GM12878 (cell line): ENCODE measurements around the gene SLC24A4. TPM values are rescaled to one million over a fixed set of nuclear protein-coding genes. Genes with fewer than 3 reads are reported as not detected.
"Not testable (repeated sequence)": the region's sequence is repeated elsewhere in the genome, so short reads cannot be mapped to it uniquely, and the experiment has no call there.

Experiments used
- ATAC-seq: fragments of 200-7000 bp; cut with Tn5 transposase; 3 replicates; pipeline ENCODE4 v1.9.1; 2020; ENCODE audit warnings: mild to moderate bottlenecking, moderate library complexity
- BruUV-seq: library from RNA; stranded (reverse); fragments of 400-500 nt; replicated peaks from 2 replicates; lab custom pipeline; 2021; lab: Mats Ljungman, UMichigan
- CTCF ChIA-PET: fragments of 300-600 bp; sonication (Branson Sonifier 250); formaldehyde crosslinking; extraction: SDS; loops from one replicate; lab custom pipeline; 2021; ENCODE audit warnings: inconsistent platforms; lab: Yijun Ruan, JAX
- POLR2A ChIA-PET: fragments of 350-600 bp; formaldehyde crosslinking; extraction: SDS; loops from one replicate; lab custom pipeline; 2021; ENCODE audit warnings: inconsistent platforms; lab: Charles Lee
- RAD21 ChIA-PET: fragments of 300-600 bp; sonication (Branson Sonifier 250); formaldehyde crosslinking; loops from one replicate; lab custom pipeline; 2023; ENCODE audit warnings: antibody characterized with exemption; ENCODE audit not compliant: unreplicated experiment; lab: Charles Lee
- SMC1A ChIA-PET: fragments of 300-600 bp; sonication (Branson Sonifier 250); formaldehyde crosslinking; loops from one replicate; lab custom pipeline; 2023; ENCODE audit not compliant: unreplicated experiment, uncharacterized antibody; lab: Charles Lee
- DNase-seq: peaks from one replicate; pipeline ENCODE4 v3.0.0-alpha.2; 2011; ENCODE audit warnings: low read depth, low spot score
- FAIRE-seq: peaks from 3 replicates; lab custom pipeline; 2011; peaks lifted over from hg19 to GRCh38; lab: Jason Lieb, UNC
- H2AFZ ChIP-seq: 2 replicates; pipeline ENCODE4 v1.6.0; 2011; ENCODE audit warnings: low read depth, low read length, control low read depth; ENCODE audit not compliant: control insufficient read depth
- H3K27ac ChIP-seq: 2 replicates; pipeline ENCODE4 v1.5.1; 2011; ENCODE audit warnings: control low read depth; ENCODE audit not compliant: control insufficient read depth, insufficient read depth
- H3K27me3 ChIP-seq, 2 experiments: replicated peaks in 1 of 2; 2 replicates each; pipeline versions ENCODE4 v1.6.0 to v1.6.1; 2011; ENCODE audit warnings: low read length in 1 of 2; ENCODE audit not compliant: control insufficient read depth in 2 of 2, insufficient read depth in 2 of 2
- H3K36me3 ChIP-seq, 2 experiments: 2 replicates each; pipeline ENCODE4 v1.5.1; 2011; ENCODE audit warnings: low read length in 1 of 2; ENCODE audit not compliant: control insufficient read depth in 2 of 2, insufficient read depth in 2 of 2
- H3K4me1 ChIP-seq: 2 replicates; pipeline ENCODE4 v1.6.1; 2011; ENCODE audit warnings: mild to moderate bottlenecking, low read length, moderate library complexity, mixed read lengths; ENCODE audit not compliant: control insufficient read depth, insufficient read depth
- H3K4me2 ChIP-seq: 2 replicates; pipeline ENCODE4 v1.6.0; 2011; ENCODE audit warnings: control low read depth; ENCODE audit not compliant: control insufficient read depth, insufficient read depth
- H3K4me3 ChIP-seq: fragments of 200-600 bp; sonication (generic); 2 replicates; pipeline ENCODE4 v1.5.1; 2016
- H3K79me2 ChIP-seq: 2 replicates; pipeline ENCODE4 v1.6.0; 2011; ENCODE audit warnings: low read length; ENCODE audit not compliant: control insufficient read depth, insufficient read depth
- H3K9ac ChIP-seq: 2 replicates; pipeline ENCODE4 v1.8.0; 2011; ENCODE audit warnings: low read length, control low read depth, mixed read lengths; ENCODE audit not compliant: control insufficient read depth, insufficient read depth
- H3K9me3 ChIP-seq: replicated peaks from 3 replicates; pipeline ENCODE4 v1.5.1; 2011; ENCODE audit warnings: mild to moderate bottlenecking, low read length; ENCODE audit not compliant: control insufficient read depth, insufficient read depth
- H4K20me1 ChIP-seq: 2 replicates; pipeline ENCODE4 v1.6.0; 2011; ENCODE audit not compliant: control insufficient read depth, insufficient read depth
- BMI1 ChIP-seq: fragments of 450-650 bp; IDR thresholded peaks from 2 replicates; pipeline ENCODE4 v1.6.1; 2016; ENCODE audit warnings: mild to moderate bottlenecking, moderate library complexity, borderline replicate concordance
- CEBPB ChIP-seq, 2 experiments: fragments of 150-350 bp in 1 of 2; IDR thresholded peaks; 2 replicates each; pipeline ENCODE4 v1.6.1; 2012 to 2014; ENCODE audit warnings: low read depth in 2 of 2, low read length in 2 of 2, borderline replicate concordance in 1 of 2, inconsistent platforms in 1 of 2
- GATAD2B ChIP-seq: fragments of 450-650 bp; conservative IDR thresholded peaks from 2 replicates; pipeline ENCODE4 v1.6.1; 2017; ENCODE audit warnings: low read depth, mild to moderate bottlenecking, moderate library complexity
- IKZF2 ChIP-seq, 2 experiments: fragments of 450-650 bp; IDR thresholded peaks; 2 replicates each; pipeline ENCODE4 v1.6.1; 2017; ENCODE audit warnings: mild to moderate bottlenecking in 2 of 2, moderate library complexity in 2 of 2
- JUNB ChIP-seq: IDR thresholded peaks from 2 replicates; pipeline ENCODE4 v1.6.1; 2016; ENCODE audit warnings: antibody characterized with exemption, mild to moderate bottlenecking
- NFIC ChIP-seq: IDR thresholded peaks from 2 replicates; pipeline ENCODE4 v1.6.1; 2012; ENCODE audit warnings: low read depth, mild to moderate bottlenecking, inconsistent platforms, low read length, moderate library complexity
- POLR2A ChIP-seq: IDR thresholded peaks from 2 replicates; pipeline ENCODE4 v1.6.1; 2011; ENCODE audit warnings: low read depth, mild to moderate bottlenecking, low read length
- SMARCA5 ChIP-seq: fragments of 450-650 bp; IDR thresholded peaks from 2 replicates; pipeline ENCODE4 v1.6.1; 2017; ENCODE audit warnings: mild to moderate bottlenecking
- SREBF2 ChIP-seq: IDR thresholded peaks from 2 replicates; pipeline ENCODE4 v1.6.1; 2012; ENCODE audit warnings: mild to moderate bottlenecking, low read length
- STAT1 ChIP-seq: fragments of 450-650 bp; conservative IDR thresholded peaks from 2 replicates; pipeline ENCODE4 v1.6.1; 2014; ENCODE audit warnings: antibody characterized with exemption, mild to moderate bottlenecking
- SUPT20H ChIP-seq: IDR thresholded peaks from 2 replicates; pipeline ENCODE4 v1.6.1; 2011; ENCODE audit warnings: low read depth, mild to moderate bottlenecking, low read length, moderate library complexity, borderline replicate concordance; ENCODE audit not compliant: control insufficient read depth
- TAF1 ChIP-seq: IDR thresholded peaks from 2 replicates; pipeline ENCODE4 v1.6.1; 2011; ENCODE audit warnings: mild to moderate bottlenecking, low read depth, low read length, borderline replicate concordance
- ZBED1 ChIP-seq: IDR thresholded peaks from 2 replicates; pipeline ENCODE4 v1.6.1; 2016; ENCODE audit warnings: borderline replicate concordance
- ZNF384 ChIP-seq: IDR thresholded peaks from 2 replicates; pipeline ENCODE4 v1.6.1; 2012; ENCODE audit warnings: low read depth, mild to moderate bottlenecking, low read length, improper control_type of control experiment, borderline replicate concordance
- WGBS: methylation state at CpG from one replicate; pipeline ENCODE4 v1.1.6; 2016; ENCODE audit warnings: low lambda C conversion rate; ENCODE audit not compliant: insufficient replicate concordance, insufficient coverage; ENCODE audit errors: missing lambda C conversion rate; 5-methylcytosine and 5-hydroxymethylcytosine counted together
- in situ Hi-C: fragments of 300-500 bp; cut with MboI; formaldehyde crosslinking; loops from 9 replicates; pipeline ENCODE4 v1.14.3; 2018; ENCODE audit warnings: mixed read lengths
- intact Hi-C: fragments of 100-400 bp; cut with micrococcal nuclease; formaldehyde crosslinking; loops from one replicate; pipeline ENCODE4 v1.14.2; 2022; ENCODE audit not compliant: unreplicated experiment
- polyA plus RNA-seq, 11 experiments: library from polyadenylated mRNA; depleted of rRNA in 4 of 11; unstranded in 6 of 11; stranded (reverse) in 5 of 11; fragments of >200 nt; fragmentation: Nextera tagmentation in 4 of 11; fragmentation: Illumina TruSeq in 1 of 11; extraction: Ambion mirVana in 4 of 11; extraction: Trizol in 1 of 11; gene quantifications; 1 replicate in 1 of 11; 2 replicates in 10 of 11; pipeline versions ENCODE4 v1.2.1 to v1.2.3, GENCODE V29; 2011 to 2016; ENCODE audit warnings: inconsistent platforms in 2 of 11, missing spikeins in 2 of 11, low read depth in 1 of 11
- total RNA-seq, 4 experiments: library from RNA; depleted of rRNA in 3 of 4; stranded (reverse); fragments of >200 nt in 3 of 4; fragmentation: Illumina TruSeq in 1 of 4; extraction: Trizol in 1 of 4; gene quantifications; 2 replicates each; pipeline versions ENCODE4 v1.2.1 to v1.2.3, GENCODE V29; 2013 to 2021
- TF ChIP-seq, protein P1 (sequence below): fragments of 450-650 bp; formaldehyde crosslinking; IDR thresholded peaks from 2 replicates; pipeline ENCODE4 v1.4.0; 2022; ENCODE audit warnings: mild to moderate bottlenecking, moderate library complexity
- TF ChIP-seq, protein P2 (sequence below): IDR thresholded peaks from 2 replicates; pipeline ENCODE4 v1.6.1; 2012; ENCODE audit warnings: low read depth, low read length, improper control_type of control experiment

SLC24A4 gene
- total and polyA plus RNA-seq, 10 of the 15 experiments (the other 5 are each of a cell fraction or from before 2014, with no cell fraction given) = under 0.01 to 0.46 (median 0.04) TPM; not detected in 5

DNA sequence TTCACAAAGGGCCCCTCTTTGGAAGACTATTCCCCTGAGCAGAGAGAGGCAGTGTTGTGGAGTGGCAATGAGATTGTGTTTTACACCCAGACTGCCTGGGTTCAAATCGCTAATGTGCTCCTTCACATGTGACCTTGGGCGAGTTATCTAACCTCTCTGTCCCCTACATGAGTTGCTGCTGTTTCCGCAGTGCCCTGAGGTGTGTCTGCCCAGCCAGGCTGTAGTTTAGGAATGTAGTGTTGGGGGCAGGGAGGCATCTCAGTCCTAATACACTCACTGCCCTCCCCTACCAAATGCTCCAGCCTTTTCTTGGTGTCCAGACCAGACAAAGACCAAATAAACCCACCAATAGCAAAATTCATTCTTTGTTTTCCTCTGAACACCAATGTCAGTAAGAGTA lies 78.6 kb downstream of the SLC24A4 start:
- no peak for ATAC-seq
- no peak for DNase-seq
- ChIA-PET RAD21 (no interaction called here), CTCF (no interaction called here), SMC1A (no interaction called here), POLR2A (no interaction called here)
- FAIRE-seq = no peak
- peaks cover 22% of the 10 kb centered on the region for H3K4me1 ChIP-seq
- H3K79me2 ChIP-seq = no peaks in the 10 kb centered on the region
- H3K36me3 ChIP-seq = no peaks in the 10 kb centered on the region
- H4K20me1 ChIP-seq = no peaks in the 10 kb centered on the region
- intact Hi-C loops = no loop called here
- peak overlapping the region; percentile 53; the same call in 1 of the 2 replicates for H3K27ac ChIP-seq
- in situ Hi-C loops = no loop called here
- 82% methylated on average over 3 of the region's 3 CpGs for WGBS
- H3K4me3 ChIP-seq = no peak overlapping the region
- no peaks in the 10 kb centered on the region for H3K27me3 ChIP-seq
- no peak overlapping the region for H3K4me2 ChIP-seq
- BruUV-seq = no TSS peak
- no peak overlapping the region for H3K9ac ChIP-seq
- H2AFZ ChIP-seq = no peak overlapping the region
- TF ChIP-seq SREBF2 = no peak
- no peak for TF ChIP-seq ZNF384
- no peak for TF ChIP-seq IKZF2 (IDR thresholded peaks at IDR 0.05)
- no peak for TF ChIP-seq SMARCA5
- TF ChIP-seq GATAD2B = no peak
- TF ChIP-seq BMI1 = no peak
- TF ChIP-seq POLR2A = no peak
- no peak for TF ChIP-seq TAF1
- no peak for TF ChIP-seq CEBPB (IDR thresholded peaks at IDR 0.05; ENCODE audit: borderline replicate concordance in 1 of 2, low read depth in 2 of 2, low read length in 2 of 2)
- TF ChIP-seq ZBED1 = no peak
- no peak for TF ChIP-seq STAT1
- no peak for TF ChIP-seq JUNB
- no peak for TF ChIP-seq SUPT20H
- TF ChIP-seq, protein P1, sequence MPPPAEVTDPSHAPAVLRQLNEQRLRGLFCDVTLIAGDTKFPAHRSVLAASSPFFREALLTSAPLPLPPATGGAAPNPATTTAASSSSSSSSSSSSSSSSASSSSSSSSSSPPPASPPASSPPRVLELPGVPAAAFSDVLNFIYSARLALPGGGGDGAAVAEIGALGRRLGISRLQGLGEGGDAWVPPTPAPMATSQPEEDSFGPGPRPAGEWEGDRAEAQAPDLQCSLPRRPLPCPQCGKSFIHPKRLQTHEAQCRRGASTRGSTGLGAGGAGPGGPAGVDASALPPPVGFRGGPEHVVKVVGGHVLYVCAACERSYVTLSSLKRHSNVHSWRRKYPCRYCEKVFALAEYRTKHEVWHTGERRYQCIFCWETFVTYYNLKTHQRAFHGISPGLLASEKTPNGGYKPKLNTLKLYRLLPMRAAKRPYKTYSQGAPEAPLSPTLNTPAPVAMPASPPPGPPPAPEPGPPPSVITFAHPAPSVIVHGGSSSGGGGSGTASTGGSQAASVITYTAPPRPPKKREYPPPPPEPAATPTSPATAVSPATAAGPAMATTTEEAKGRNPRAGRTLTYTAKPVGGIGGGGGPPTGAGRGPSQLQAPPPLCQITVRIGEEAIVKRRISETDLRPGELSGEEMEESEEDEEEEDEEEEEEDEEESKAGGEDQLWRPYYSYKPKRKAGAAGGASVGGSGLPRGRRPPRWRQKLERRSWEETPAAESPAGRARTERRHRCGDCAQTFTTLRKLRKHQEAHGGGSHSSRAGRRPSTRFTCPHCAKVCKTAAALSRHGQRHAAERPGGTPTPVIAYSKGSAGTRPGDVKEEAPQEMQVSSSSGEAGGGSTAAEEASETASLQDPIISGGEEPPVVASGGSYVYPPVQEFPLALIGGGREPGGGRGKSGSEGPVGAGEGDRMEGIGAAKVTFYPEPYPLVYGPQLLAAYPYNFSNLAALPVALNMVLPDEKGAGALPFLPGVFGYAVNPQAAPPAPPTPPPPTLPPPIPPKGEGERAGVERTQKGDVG (CRISPR knock-in tag) = no peak
- no peak for TF ChIP-seq NFIC
- TF ChIP-seq, protein P2, sequence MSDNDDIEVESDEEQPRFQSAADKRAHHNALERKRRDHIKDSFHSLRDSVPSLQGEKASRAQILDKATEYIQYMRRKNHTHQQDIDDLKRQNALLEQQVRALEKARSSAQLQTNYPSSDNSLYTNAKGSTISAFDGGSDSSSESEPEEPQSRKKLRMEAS = no peak
- H3K9me3 ChIP-seq = peaks cover 13% of the 10 kb centered on the region; the same call in 2 of the 3 replicates

DNA sequence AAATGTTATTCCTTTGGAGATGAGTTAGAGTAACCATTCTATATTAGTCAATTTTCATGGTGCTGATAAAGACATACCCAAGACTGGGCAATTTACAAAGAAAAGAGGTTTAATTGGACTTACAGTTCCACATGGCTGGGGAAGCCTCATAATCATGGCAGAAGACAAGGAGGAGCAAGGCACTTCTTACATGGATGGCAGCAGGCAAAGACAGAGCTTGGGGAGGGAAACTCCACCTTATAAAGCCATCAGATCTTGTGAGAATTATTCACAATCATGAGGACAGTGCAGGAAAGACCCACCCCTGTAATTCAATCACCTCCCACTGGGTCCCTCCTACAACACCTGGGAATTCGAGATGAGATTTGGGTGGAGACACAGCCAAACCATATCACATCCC lies 79.5 kb downstream of the SLC24A4 start:
- POLR2A ChIA-PET = interaction anchor here (0.6 kb wide), 1 partner anchor 46 kb away, joined by 4 read pairs; no protein-coding TSS in a partner anchor
- BruUV-seq = not testable (repeated sequence)

More for the DNA sequence above, 79.5 kb downstream of the SLC24A4 start:
- CTCF ChIA-PET, H2AFZ ChIP-seq, H3K79me2 ChIP-seq, H3K4me3 ChIP-seq, H3K27ac ChIP-seq, ATAC-seq, intact Hi-C loops, H3K36me3 ChIP-seq, H3K27me3 ChIP-seq, FAIRE-seq, DNase-seq, RAD21 ChIA-PET, H3K9ac ChIP-seq, H4K20me1 ChIP-seq, H3K4me2 ChIP-seq, in situ Hi-C loops: not testable (repeated sequence)
- peaks cover 14% of the 10 kb centered on the region; the same call in 2 of the 3 replicates for H3K9me3 ChIP-seq
- 54% methylated on average over 1 of the region's 1 CpG for WGBS
- SMC1A ChIA-PET = interaction anchor here (1.8 kb wide), 1 partner anchor 15 kb away, joined by 5 read pairs; no protein-coding TSS in a partner anchor
- H3K4me1 ChIP-seq = peaks cover 22% of the 10 kb centered on the region
